Adrenal gland (tissue), 12 donors: ENCODE measurements around the gene CDHR1. TPM values are rescaled to one million over a fixed set of nuclear protein-coding genes. Genes with fewer than 3 reads are reported as not detected.

ENCODE experiments used
- DNase-seq, 7 donors: peaks; one replicate each; pipeline ENCODE4 v3.0.0-alpha.2; 2019 to 2020
- H3K27ac ChIP-seq, 5 donors: fragments of 200-600 bp; sonication (generic) in 4 of 5; 1 replicate in 3 of 5; 2 replicates in 2 of 5; pipeline versions ENCODE4 v1.5.1 to v1.8.0; 2016 to 2020; ENCODE audit warnings: mild to moderate bottlenecking in 1 of 5
- H3K27me3 ChIP-seq: fragments of 200-600 bp; 2 replicates; pipeline ENCODE4 v1.8.0; 2021
- H3K36me3 ChIP-seq, 2 donors: fragments of 200-600 bp; replicated peaks in 1 of 2; 1 replicate in 1 of 2; 2 replicates in 1 of 2; pipeline versions ENCODE4 v1.5.1 to v1.8.0; 2018 to 2022
- H3K4me1 ChIP-seq, 2 donors: fragments of 200-600 bp; replicated peaks in 1 of 2; 1 replicate in 1 of 2; 2 replicates in 1 of 2; pipeline versions ENCODE4 v1.5.1 to v1.8.0; 2018 to 2021
- H3K4me3 ChIP-seq, 4 donors: fragments of 200-600 bp; sonication (generic) in 3 of 4; one replicate each; pipeline ENCODE4 v1.5.1; 2016 to 2018
- H3K9me3 ChIP-seq, 3 donors: fragments of 200-600 bp; sonication (generic) in 1 of 3; replicated peaks in 1 of 3; 1 replicate in 2 of 3; 2 replicates in 1 of 3; pipeline versions ENCODE4 v1.5.1 to v1.8.0; 2016 to 2021
- CTCF ChIP-seq, 6 experiments: fragments of 450-650 bp in 4 of 6; fragments of 200-600 bp in 2 of 6; sonication (generic) in 1 of 6; IDR thresholded peaks; 1 replicate in 5 of 6; 2 replicates in 1 of 6; pipeline versions ENCODE4 v1.5.1 to v1.8.0; 2016 to 2021; ENCODE audit warnings: antibody characterized with exemption in 6 of 6, mild to moderate bottlenecking in 2 of 6, moderate library complexity in 1 of 6
- POLR2A ChIP-seq, 2 donors: fragments of 450-650 bp; IDR thresholded peaks; one replicate each; pipeline ENCODE4 v1.6.1; 2017; ENCODE audit warnings: antibody characterized with exemption in 2 of 2, mild to moderate bottlenecking in 2 of 2, moderate library complexity in 1 of 2
- WGBS, 4 donors: extraction: QIAGEN DNeasy Blood & Tissue Kit in 2 of 4; methylation state at CpG; one replicate each; pipeline versions ENCODE4 v1.1.5 to v1.1.7; 2013 to 2017; 5-methylcytosine and 5-hydroxymethylcytosine counted together
- intact Hi-C, 2 donors: fragments of 100-400 bp; cut with DNase I; formaldehyde crosslinking; loops; one replicate each; pipeline versions ENCODE4 v1.14.1 to v1.15.0; 2022 to 2023
- polyA plus RNA-seq, 3 donors: library from polyadenylated mRNA; stranded (reverse); fragments of 200-250 nt in 2 of 3; fragments of 350-450 nt in 1 of 3; fragmentation: Illumina TruSeq in 1 of 3; extraction: RNeasy Lipid Tissue Mini Kit (QIAGEN cat#74804) in 1 of 3; gene quantifications; one replicate each; pipeline ENCODE4 v1.2.3, GENCODE V29; 2013 to 2014
- total RNA-seq, 9 donors: library from RNA; depleted of rRNA in 4 of 9; stranded (reverse); fragments of >200 nt in 4 of 9; fragments of 120-200 nt in 1 of 9; fragmentation: NEBNext Ultra II Directional in 1 of 9; extraction: Animal tissue kit (Norgen Biotek cat#: 25700) in 1 of 9; gene quantifications; one replicate each; pipeline versions ENCODE4 v1.1.0 to v1.2.4, GENCODE V29; 2013 to 2023
- donor health status: healthy with polysubstance abuse.
- donor health status: Bipolar disorder and iron deficiency.
- donor health status: DM: yes; HTN: yes; CAD: no.
- donor health status: DM: no; HTN: no; CAD: no.
- donor health status: DM: no; HTN: no; CAD: no.
- donor health status: DM: yes; HTN: yes; CAD: no.

Gene CDHR1
- total and polyA plus RNA-seq, 12 donors: 0.09 to 7.7 (median 0.47) TPM

DNA sequence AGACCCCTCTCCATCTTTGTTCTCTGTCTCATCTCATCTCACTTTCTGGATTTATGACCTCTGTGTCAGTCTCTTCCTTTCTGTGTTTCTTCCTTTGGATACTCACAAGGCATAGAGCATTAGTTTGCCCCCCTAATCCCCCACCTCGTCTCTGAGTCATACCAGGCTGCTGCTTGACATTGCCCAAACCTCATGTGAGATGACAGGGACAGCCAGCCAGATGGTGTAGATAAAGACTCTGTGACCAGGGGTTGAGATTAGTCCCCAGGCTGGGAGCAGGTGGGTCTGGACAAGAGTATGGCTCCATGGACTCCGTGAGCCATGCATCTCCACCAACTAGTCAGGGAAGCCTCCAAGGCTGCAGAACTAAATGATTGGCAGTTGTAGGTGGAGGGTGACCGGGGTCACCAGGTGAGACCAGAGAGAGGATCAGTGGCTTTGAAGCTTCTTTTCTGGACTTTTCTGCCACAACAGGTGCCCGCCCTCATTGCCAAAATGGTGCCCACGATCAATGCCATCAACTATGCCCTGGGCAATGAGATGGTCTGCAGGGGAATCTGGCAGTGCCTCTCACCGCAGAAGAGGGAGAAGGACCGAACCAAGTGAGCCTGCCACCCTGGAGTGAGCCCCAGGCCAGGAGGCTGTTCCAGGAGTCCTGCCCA is 63.8 kb downstream of the CDHR1 start:
- Histone ChIP-seq H3K4me3 (no peak overlapping the region), H3K36me3 (no peaks in the 10 kb centered on the region), H3K27ac (no peak overlapping the region), H3K27me3 (no peaks in the 10 kb centered on the region), H3K4me1 (no peaks in the 10 kb centered on the region), H3K9me3 (no peaks in the 10 kb centered on the region)
- 74 to 86% (median 80%) methylated on average over 6 to 7 of the region's 7 CpGs for WGBS, 4 donors
- TF ChIP-seq POLR2A (IDR thresholded peaks at IDR 0.05): no peak
- no peak for TF ChIP-seq CTCF (IDR thresholded peaks at IDR 0.05)
- no peak for DNase-seq
- intact Hi-C loops: no loop called here

DNA sequence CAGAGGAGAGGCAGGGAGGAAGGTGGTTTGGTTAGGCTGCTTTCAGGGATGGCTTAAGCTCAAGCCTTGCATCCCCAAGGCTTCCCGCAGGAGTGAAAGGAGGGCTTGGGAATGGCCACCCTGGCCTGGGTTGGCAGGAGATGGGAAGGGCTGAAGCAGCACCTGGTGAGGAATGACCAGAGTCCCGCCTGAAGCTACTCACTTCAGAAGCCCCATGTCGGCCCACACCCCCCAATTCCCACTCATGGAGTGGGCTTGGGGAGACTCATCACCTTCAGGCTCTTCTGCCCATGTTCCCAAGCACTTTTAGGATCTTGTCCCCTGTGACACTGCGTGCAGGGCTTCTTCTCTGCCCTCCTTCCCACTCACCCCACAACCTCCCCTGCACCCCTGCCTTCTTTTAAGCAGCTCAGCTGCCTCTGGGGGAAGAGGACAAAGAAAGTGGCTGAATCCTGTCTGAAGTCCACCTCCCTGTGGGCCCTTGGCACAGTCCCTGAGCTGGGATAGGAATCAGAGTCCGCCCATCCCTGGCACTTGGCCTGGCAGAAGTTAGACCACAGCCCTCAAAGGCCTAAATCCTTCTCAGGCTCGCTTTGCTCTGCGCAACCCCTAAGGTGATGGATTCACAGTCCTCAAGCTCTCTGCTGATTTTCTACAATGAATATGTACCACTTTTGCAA is 67.0 kb downstream of the CDHR1 start:
- Histone ChIP-seq H3K4me1 (no peaks in the 10 kb centered on the region), H3K4me3 (no peak overlapping the region), H3K27me3 (no peaks in the 10 kb centered on the region), H3K9me3 (no peaks in the 10 kb centered on the region), H3K27ac (no peak overlapping the region), H3K36me3 (no peaks in the 10 kb centered on the region)
- WGBS, 4 donors: 75 to 90% (median 83%) methylated on average over 5 to 7 of the region's 7 CpGs
- TF ChIP-seq CTCF (IDR thresholded peaks at IDR 0.05) (no peak), POLR2A (IDR thresholded peaks at IDR 0.05) (no peak)
- no peak for DNase-seq
- intact Hi-C loops: loop anchor here in 1 of 2 donors (10.0 kb wide), 1 partner anchor 113 kb away; no protein-coding TSS in a partner anchor

- DNase-seq: no peak
- Histone ChIP-seq H3K4me1 (no peaks in the 10 kb centered on the region), H3K27ac (no peak overlapping the region), H3K4me3 (no peak overlapping the region), H3K27me3 (no peaks in the 10 kb centered on the region), H3K36me3 (no peaks in the 10 kb centered on the region), H3K9me3 (no peaks in the 10 kb centered on the region)
- TF ChIP-seq CTCF (IDR thresholded peaks at IDR 0.05): no peak
- no peak for TF ChIP-seq POLR2A (IDR thresholded peaks at IDR 0.05)
- intact Hi-C loops: loop anchor here in 1 of 2 donors (10.0 kb wide), 1 partner anchor 112 kb away; no protein-coding TSS in a partner anchor
- WGBS, 4 donors: 66 to 80% (median 77%) methylated on average over 11 to 13 of the region's 13 CpGs
These were observed 68.0 kb downstream of the CDHR1 start for GRCh38 chr10:84262190-84262956.

DNA sequence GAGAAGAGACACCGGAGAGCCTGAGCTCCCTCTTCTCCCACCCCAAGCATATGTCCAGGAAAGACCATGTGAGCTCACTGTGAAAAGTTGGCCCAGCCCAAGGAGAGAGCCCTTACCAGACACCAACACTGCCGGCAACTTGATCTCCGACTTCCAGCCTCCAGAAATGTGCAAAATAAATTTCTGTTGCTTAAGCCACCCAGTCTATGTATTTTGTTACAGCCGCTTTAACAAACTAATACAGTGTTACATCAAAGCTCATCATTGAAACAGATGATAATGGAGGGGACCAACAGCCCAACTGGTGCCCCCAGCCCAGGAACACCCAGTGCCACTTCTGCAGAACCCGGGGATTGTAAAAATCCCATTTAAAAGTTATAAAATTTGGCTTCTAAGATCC is 69.4 kb downstream of the CDHR1 start:
- DNase-seq: no peak
- no peak for TF ChIP-seq CTCF (IDR thresholded peaks at IDR 0.05)
- H3K4me1 ChIP-seq: no peaks in the 10 kb centered on the region
- no peak overlapping the region for H3K4me3 ChIP-seq
- intact Hi-C loops: loop anchor here in 1 of 2 donors (2.0 to 10.0 kb wide), 2 partner anchors 111 to 275 kb away; no protein-coding TSS in a partner anchor
- H3K27ac ChIP-seq: no peak overlapping the region
- no peaks in the 10 kb centered on the region for H3K9me3 ChIP-seq
- no peaks in the 10 kb centered on the region for H3K27me3 ChIP-seq
- 67 to 82% (median 77%) methylated on average over 5 of the region's 5 CpGs for WGBS, 4 donors
- no peaks in the 10 kb centered on the region for H3K36me3 ChIP-seq
